Dermis microvascular lymphatic vessel endothelial cell (primary cell): ENCODE measurements around the gene NRIP1. TPM values are rescaled to one million over a fixed set of nuclear protein-coding genes. Genes with fewer than 3 reads are reported as not detected.
A peak's percentile ranks its signal among the peaks of the same experiment; 100 is the strongest.

Experiments used
- DNase-seq, 2 donors: peaks; one replicate each; pipeline versions ENCODE4 v3.0.0 to v3.0.0-alpha.2; 2010; ENCODE audit warnings: low read depth in 2 of 2
- total RNA-seq: library from RNA; depleted of rRNA; stranded (reverse); fragments of >200 nt; gene quantifications from 2 replicates; pipeline ENCODE4 v1.2.1, GENCODE V29; 2014

Gene NRIP1
- total RNA-seq, 1 donor from 2014 or later = 35.6 TPM

DNA sequence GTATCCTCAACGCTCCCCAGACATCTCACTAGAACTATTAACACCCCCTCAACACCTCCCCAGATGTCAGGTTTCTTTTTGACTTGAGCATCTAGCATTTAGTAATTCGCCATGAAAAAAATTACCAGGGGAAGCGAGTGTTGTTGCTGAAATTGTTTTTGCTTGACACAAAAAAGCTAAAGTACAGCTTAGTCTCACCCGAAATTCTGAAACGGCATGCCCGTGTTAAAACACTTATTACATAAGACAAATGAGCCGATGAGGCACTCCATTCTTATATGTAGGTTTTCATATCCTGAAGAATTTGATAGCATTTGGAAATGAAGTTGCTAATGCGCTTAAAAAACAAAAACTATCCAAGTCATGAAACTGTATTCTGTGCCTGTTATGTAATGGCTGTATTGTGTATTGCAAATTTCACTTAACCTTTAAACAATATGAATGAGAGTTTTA, 1.3 kb upstream of the NRIP1 start:
- DNase-seq = peak in 1 of 2 donors; percentile 8

- peak in 1 of 2 donors; percentile 55 for DNase-seq
Measured at GRCh38 chr21:15065392-15066122, 757 bp upstream of the NRIP1 start.

DNA sequence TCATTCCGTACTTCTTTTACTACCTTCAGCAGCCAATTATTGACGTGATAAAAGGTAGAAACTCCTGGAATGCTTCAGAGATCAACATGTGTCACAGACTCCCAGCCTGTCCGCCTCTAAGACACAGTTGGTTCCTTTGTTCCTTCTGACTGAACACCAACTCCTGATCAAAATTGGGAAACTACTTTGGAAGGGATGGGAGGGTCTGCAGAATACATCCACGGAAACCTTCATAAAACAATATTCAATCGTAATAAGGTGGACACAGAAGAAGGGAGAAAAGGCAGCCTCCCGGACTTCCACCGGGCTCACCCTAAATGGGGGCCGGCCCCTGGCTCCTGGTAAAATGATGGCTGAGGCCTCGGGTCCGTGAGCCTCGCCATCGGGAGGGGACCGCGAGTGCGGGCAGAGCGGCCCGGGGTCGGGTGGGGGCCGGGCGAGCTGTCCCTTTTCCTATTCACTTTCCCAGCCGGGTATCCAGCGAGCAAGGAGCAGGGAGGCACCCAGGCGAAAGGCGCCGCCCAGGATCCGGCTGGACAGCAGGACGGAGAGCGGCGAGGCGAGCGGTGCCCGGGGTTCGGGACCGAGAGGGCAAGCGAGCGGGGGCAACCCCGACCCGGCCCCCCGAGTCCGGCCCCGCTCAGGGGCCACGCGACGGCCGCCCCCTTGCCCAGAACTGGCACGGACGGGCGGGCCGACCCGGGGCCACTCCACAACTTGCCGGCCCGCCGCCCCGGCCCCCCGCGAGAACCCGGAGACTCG, 805 bp downstream of the NRIP1 start:
- peak in 1 of 2 donors; percentile 36 for DNase-seq

GRCh38 chr21:15063081-15063813, 1.6 kb downstream of the NRIP1 start:
- DNase-seq = peak in 1 of 2 donors; percentile 21

DNA sequence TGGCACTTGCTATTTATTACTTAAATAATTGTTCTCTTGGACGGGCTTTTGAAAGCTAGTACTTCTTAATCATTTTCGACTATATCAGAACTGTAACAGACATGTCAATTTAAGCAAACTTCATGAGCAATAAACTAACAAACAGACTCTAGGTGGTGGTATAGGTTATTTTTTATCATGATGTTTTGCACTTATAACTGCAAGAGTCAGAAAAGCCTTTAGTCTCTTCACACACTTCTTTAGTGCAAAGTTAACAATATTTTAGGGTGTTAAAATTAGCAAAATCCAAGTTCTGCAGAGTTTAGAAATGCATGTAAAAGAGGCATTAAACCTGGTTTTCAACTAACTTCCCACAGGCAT, 2.2 kb downstream of the NRIP1 start:
- peak; percentile 26 to 31 for DNase-seq

DNA sequence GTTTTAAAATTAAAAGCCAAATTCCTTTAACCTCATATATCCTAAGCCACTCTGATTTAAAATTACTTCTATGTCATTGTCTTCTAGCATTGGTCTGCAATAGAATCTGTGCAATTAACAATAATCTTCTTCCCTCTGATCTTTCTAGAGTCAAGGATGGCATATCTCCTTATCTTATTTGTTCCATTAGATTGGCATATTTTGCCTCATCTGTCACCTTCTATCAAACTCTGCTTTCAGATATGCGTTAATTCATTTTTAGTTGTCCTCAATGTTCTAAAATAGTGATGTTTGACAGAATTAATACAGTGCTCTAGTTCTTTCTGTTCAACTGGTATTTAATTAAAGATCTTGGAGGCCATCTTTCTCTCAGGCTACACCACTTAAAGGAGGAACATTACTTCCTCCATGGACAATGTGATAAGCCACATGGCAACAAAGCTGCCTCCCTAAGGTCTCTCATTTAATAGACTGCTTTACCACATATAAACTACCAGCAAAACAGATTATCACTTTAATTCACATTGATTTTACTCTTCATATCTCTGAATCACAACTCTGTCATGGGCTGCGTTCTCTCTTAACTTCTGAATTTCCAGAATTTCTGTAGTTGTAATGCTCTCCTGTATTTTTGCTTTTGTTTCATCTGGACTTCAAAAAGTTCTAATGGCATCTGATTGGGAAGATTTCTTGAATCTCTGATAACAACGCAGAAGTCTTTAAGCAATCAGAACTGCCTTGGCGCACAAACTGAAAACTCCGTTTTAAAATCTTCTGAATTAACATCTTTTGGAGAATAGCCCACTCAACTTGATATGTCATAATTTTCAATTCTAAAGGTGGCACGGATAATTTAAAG, 2.8 kb downstream of the NRIP1 start:
- no peak for DNase-seq

DNA sequence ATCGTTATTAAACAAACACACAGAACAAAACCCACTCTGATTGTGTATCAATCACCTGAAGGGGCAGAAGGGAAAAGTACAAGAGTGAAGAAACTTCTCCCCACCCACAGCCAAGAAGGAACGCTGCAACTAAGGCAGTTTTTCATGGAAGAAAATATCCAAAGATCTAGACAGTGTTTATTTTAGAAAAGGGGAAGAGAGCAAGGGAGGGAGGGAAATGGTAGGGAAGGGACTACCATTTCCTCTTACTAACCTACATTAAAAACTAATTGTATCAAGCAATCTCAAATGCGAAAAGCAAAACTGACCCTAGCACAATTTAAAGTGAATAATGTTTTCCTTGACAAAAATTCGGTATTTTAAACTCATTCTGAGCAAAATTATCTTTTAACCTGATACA, 3.5 kb downstream of the NRIP1 start:
- DNase-seq = no peak

DNA sequence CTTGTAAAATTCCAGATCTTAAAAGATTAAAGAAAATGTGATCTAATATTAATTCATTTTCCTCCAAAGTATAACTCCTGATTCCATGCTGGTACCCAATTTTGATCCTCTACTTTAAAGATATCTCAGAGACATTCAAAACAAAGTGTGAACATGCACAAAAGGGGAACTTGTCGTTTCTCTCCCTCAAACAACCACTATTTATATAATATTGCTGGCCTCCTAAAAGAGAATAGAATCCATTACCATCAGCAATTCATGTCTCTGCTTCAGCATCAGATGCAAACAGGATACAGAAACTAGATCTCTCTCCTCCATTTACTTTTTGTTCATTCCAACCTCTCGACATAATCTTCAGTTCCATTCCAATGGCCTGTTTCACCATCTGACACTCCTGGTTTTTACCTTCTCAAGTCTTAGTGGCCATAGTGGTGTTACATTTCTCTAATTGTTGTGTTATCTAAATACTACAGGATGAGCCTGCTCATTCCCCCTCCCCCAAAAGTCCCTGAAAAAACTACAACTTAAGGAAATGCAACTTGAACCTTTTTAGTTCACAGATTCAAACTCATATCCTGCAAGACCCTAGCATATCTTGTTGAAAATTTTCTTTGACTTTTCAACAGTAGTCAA, 4.1 kb downstream of the NRIP1 start:
- DNase-seq = no peak

- no peak for DNase-seq
Measured at GRCh38 chr21:15059397-15059796, 5.4 kb downstream of the NRIP1 start.

- peak in 1 of 2 donors; percentile 32 for DNase-seq
Measured at GRCh38 chr21:15058854-15059263, 5.9 kb downstream of the NRIP1 start.

DNA sequence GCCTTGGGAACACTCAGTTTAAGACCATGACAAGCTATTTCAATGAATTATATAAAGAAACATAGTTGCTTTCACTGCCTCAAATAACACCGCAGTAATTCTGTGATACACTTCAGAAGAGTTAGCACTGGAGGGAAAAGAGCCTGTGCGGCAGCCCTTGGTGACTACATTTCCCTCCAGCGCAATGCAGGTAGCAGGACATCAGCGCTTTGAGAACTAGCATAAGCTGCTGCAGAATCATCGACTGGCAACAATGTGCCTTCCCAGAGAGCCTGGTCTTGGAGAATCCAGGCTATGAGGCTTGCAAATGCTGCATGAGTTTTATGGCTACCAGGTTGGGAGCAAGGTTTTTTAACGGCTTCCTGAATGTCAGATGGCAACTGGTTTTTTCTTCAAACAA, 7.5 kb downstream of the NRIP1 start:
- DNase-seq = peak in 1 of 2 donors; percentile 9

DNA sequence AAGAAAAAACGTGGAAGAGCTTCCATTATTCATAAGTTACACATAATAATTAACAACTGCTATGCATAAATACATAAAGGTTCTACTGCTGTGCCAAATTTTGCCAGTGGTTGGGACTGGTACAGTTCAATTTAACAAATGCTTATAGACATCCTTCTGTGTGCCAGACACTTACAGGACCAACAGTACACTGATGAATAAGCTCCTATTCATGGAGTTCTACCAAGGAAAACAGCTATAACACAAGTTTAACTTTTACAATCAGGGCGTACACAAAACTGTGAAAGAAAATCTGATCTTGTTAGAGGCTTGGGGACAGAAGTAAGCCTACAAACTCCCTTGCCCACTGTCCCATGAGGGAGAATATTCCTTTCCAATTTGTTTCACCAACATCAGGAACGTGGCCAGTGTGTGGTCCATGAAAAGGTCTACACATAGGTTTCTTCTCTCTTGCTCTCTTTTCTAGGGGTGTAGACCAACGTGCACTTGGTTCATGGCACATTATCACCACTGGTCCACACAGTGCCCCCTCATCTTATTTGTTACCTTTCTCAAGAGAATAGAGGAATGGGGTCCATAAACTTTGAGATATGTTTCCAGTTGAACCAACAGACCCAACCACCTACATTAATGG, 10.1 kb downstream of the NRIP1 start:
- DNase-seq = no peak

DNA sequence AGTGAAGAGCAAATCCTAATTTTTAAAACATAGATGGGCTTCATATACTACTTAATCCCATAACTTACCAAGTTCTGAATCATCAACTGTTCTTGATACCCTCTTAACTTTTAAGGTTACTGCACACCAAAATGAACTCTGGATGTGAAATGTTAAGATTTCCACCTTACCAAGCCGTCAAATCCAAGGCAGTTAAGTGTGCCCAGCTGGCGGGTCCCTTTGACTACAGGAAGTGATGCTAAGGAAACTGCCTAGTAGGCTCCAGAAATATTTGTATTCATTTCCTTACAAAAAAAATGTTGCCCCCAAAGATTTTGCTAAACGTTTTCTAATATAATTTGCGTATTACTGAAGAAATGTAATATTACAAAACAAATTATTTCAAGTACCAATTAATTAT, 10.7 kb downstream of the NRIP1 start:
- DNase-seq = peak in 1 of 2 donors; percentile 34

DNA sequence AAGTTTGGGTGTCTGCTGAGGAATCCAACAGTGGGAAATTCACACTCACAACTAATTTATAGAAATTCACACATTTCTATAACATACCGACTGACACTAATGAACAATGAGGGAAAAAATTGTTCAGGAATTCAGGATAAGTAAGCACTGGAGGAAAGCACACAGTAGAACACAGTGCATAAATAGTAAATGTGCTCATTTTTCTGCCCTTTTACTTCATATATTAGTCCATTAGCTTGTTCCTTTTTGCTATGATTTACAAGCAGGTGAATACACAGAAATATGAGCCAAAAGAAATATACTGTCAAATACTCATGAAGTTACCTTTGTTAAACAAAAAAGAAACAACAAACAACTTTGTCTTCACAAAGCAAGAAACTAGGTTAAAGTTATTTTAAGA, 11.3 kb downstream of the NRIP1 start:
- no peak for DNase-seq

GRCh38 chr21:15052459-15052763, 12.4 kb downstream of the NRIP1 start:
- DNase-seq = no peak

DNA sequence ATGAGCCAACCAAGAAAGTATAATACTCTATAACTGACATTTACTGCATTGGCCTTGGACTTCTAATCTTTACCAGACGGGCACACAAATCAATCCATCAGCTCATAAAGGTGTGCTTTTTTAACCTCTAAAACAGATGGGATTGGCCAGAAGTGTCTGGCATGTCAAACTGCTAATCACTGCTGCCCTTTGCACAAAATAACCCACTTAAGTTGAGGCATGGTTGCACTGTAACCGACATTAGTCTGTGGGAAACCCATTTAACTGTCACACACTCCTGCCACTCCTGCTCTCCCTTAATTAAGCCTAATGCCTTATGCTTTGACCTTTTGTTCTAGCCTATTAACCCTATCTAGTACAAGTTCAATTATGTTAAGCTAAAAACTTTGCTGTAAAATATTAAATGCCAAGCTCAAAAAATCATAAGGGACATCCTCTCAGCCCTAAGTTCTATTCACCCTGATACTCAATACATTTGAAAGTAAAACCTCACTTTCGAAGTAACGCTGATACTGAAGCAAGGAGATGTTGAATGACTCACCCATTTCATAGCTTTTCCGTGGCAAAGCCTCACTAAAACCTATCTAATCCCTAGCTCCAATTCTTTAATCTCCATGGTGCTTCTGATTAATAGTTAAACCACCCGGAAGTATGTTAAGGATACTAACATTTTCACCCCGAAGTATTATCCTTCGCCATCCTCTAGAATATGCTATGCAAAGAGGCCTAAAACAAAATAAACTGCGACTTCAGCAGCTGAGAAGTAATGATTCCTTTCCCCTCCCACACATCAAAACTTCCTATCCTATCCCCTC, 12.9 kb downstream of the NRIP1 start:
- DNase-seq = no peak

GRCh38 chr21:15050568-15051377, 14.0 kb downstream of the NRIP1 start:
- DNase-seq = no peak

DNA sequence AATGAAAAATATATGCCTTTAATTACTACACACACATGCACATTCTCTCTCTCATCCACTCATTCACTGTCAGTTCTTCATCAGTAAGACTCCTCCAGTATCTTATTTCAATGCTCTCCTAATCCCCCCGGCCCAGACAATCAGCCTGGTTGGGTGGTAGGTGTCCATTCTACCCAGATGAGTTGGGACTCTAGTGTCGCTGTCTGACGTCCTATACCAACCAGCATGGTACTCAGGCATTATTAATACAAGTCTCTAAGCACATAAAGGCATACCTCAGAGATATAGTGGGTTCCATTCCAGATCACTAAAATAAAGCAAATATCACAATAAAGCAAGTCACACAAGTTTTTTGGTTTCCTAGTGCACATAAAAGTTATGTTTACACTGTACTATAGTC, 19.8 kb downstream of the NRIP1 start:
- DNase-seq = no peak

GRCh38 chr21:15042531-15042930, 22.3 kb downstream of the NRIP1 start:
- no peak for DNase-seq
